GM21381 (cell line): Measurements from ENCODE around the gene RASL10B.
"Not testable (repeated sequence)": the region's sequence is repeated elsewhere in the genome, so short reads cannot be mapped to it uniquely, and the experiment has no call there.

Experiments used
- ATAC-seq: cut with Tn5 transposase; IDR thresholded peaks from one replicate; pipeline ENCODE4 v1.9.1; 2021; ENCODE audit warnings: mild to moderate bottlenecking, moderate library complexity; ENCODE audit not compliant: unreplicated experiment

RASL10B gene

DNA sequence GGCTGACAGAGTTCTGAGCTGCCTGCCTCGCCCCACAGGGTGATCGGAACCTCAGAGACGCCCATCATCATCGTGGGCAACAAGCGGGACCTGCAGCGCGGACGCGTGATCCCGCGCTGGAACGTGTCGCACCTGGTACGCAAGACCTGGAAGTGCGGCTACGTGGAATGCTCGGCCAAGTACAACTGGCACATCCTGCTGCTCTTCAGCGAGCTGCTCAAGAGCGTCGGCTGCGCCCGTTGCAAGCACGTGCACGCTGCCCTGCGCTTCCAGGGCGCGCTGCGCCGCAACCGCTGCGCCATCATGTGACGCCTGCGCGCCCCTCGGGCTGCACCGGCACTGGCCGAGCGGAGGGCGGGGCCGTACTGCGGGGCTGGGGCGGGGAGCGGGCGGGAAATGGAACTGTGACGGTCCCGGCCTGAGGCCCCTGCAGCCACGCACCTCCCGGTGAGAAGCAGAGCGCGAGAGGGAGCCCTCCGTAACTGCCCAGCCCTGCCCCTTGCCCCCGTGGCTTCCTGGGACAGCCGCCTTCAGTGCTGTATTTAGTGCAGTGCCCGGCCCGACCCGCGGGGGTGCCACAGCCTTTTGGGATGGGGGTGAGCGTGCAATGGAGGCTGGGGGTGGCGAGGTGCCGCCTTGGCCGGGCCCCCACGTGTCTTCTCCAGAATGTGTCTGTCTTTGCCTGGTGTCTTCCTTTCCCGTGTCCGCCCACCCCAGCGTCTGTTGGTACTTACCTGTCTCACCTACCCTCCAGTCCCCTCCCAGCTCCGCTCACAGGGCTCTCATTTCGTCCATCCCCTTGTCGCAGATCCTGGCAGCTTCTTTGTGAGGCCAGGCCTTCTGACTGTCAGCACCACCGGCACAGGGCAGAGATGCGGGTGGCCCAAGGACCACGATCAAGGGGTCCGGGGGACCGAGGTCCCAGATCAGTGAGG is 9.8 kb downstream of the RASL10B start:
- ATAC-seq = no peak

DNA sequence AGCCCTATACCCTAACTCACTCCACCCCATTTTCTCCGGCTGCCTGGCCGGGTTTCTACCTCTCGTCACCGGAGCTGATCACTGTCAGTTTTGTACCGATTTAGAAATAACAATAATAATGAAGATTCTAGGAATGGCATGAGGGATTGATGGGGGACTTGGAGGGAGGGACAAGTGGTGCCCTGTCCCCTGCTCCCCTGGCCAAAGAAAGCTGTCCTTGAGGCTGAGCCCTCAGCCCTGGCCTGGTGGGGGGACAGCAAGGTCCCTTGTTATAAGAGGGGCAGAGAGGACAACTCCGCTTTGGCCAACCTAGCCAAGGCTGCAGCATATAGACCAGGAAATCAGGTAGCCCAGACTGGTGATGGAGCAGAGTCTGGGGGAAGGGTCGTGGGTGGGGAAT is 11.1 kb downstream of the RASL10B start:
- no peak for ATAC-seq

DNA sequence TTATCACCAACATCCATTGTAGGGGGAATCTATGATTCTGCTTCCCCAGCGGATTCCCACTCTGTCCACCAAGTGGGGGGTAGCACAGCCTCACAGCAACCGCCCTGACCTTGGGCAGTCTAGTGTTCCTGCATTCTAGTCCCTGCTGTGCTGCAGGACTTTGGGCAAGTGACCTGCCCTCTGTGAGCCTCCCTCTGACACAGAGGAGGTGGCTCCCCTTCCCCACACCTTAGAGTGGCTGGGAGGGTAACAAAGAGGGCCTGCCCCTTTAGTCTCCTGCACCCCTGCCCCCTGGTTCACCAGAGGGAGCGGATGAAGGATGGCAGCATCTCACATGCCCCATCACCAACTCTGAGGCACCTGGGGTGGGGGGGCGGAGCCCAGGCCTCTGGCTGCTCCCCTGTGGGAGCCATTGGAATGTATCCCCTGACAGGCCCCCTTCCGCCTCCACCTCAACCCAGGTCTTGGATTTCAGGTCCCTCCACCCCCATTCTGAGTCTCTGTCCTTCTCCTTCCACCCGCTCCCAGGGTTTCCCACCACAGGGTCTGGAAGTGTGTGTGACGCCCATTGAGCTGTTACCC is 11.5 kb downstream of the RASL10B start:
- no peak for ATAC-seq

DNA sequence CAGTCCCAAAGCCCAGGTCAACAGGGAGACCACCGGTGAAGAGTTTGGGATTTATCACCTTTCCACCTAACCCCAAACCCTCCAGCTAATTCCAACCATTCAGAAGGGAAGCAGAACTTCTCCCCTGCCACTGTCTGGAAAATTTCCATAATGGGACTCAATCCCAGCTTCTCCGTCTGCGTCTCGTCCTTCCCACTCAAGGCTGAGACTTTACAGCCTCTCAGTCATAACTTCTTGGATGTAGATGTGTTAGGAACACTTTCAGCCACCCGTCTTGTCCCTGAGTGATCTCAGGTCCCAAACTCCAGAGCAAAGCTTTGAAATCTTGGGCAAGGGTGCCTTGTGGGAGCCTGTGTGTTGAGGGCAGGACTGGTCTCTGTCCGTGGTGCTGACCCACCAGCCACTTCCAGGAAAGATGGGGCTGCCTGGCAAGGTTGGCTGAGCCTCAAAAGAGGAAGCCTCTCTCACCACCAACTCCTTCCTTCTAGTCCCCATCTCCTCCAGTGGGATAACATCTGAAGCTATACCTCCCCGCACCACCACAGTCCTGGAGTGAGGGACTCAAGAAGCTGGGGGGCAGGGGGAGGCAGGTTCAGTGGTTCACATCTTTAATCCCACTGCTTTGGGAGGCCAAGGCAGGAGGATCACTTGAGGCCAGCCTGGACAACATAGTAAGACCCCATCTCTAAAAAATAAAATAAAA is 12.3 kb downstream of the RASL10B start:
- ATAC-seq = no peak

DNA sequence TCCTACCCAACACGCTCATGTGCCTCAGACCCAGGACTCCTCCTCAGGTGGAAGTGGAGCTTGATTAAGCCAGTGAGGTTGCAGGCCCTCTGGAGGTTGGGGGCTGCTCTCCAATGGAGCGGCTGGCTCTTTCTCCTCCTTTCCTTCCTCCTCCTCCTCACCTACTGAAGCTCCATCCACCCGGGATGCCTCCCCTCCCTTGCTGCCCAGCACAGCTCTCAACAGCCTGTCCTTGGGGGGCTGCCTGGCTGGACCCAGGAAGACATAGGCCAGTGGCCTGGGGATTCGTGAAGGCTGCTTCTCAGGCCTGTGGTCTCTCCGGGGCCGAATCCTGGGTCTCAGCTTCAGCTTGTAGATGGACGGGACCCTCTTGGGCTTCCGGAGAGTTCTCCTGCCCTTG is 13.4 kb downstream of the RASL10B start:
- no peak for ATAC-seq

DNA sequence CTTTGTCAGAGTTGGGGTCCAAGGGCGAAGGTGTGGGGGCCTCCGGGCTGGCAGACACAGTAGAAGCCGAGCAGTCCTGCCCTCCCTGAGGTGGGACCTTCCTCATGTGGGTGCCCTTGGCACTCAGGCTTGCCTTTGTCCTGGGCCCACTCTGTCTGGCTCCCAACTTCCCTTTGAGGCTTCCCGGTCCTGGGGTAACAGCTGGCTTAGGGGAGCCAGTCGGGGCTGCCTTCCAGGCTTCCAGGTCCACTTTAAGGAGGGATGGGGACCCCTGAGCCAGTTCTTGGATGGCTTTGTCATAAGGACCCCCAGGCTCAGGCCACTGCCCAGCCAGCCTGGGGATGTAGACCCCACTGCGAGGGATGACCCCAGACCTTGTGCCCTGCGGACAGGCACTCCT is 13.8 kb downstream of the RASL10B start:
- ATAC-seq = no peak

DNA sequence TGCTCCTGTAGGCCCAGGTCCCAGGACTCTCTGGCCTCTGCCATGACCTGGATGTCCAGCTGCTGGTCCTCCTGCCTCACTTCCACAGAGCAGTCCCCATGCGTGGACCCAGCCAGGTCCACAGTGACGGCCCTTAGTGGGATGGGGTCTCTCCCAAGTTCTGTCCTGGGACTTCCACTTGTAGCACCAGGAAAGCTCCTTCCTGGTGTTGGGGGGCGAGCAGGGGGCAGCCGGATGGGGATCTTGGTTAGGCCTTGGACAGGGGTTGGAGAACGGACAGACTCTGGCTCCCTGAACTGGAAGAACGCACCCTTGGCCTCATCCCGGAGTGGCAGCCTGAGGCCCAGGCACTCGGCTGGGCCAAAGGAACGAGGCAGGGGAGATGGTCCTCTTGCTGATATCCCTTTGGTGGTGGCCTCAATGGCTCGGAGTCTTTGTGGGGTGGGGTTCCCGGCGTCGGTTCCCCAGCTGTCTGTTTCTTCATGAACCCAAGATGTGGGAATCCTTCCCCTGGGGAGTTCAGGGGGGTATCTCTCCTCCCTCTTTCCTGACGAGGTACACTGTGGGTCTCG is 14.4 kb downstream of the RASL10B start:
- no peak for ATAC-seq

DNA sequence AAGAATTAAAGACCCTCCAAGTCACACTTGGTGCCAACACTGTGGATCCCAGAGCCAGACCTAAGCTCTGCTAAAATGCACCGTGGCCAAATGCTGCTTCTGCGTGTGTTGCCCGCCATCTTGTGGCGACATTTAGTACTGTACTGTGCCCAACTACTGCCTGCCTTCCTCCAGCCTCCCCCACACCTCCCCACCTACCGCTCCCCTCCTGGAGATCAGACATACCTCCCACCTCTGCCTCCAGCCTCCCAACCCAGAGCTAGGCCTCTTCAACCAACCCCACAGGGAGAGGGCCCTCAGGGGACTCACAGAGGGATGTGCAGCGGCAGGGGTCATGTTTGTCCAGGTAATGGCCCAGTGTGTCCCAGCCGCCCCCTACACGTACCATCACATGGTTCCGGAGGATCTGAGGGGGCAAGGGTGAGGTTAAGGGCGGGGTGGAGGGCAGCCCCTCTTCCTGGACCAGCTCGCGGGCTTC is 16.1 kb downstream of the RASL10B start:
- no peak for ATAC-seq

DNA sequence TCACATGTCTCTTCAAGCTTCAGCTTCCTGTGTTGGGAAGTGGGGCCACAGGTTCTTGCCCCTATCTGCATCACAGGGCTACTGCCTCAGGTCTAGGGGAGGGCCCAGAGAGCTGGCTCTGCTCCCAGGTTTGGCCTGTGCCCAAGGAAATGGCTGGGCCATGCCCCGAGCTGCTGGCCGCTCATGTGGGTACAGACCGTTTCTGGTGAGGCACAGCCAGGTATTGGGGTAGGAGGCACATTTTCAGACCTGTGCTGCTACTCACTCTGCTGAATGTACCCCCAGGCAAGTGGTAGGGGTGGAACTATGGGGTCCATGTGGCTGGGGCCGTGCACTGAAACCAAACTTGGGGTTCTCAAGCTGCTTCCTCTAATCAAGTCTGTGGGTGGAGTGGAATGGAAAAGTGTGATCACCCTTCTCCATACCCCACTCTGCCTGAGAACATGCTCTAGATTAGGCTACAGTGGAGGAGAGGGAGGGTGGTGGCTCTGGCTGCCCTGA is 17.0 kb downstream of the RASL10B start:
- ATAC-seq = no peak

DNA sequence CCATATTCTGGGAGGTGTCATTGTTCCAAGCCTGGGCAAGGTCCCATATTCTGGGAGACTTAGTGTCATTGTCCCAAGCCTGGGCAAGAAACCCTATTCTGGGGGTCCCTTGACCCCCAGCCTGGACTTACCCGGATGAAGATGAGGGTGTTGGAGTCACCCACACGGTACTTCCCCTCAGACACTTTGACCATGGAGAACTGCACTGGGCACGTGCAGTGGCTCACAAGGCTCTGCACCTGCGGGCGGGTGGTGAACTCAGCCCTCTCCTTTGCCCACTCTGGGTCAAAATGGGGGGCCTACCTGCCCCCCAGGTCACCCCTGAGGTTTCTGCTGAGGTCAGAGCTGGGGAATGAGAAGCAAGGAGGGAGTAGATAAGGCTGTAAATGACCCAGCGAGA is 17.5 kb downstream of the RASL10B start:
- ATAC-seq = no peak

DNA sequence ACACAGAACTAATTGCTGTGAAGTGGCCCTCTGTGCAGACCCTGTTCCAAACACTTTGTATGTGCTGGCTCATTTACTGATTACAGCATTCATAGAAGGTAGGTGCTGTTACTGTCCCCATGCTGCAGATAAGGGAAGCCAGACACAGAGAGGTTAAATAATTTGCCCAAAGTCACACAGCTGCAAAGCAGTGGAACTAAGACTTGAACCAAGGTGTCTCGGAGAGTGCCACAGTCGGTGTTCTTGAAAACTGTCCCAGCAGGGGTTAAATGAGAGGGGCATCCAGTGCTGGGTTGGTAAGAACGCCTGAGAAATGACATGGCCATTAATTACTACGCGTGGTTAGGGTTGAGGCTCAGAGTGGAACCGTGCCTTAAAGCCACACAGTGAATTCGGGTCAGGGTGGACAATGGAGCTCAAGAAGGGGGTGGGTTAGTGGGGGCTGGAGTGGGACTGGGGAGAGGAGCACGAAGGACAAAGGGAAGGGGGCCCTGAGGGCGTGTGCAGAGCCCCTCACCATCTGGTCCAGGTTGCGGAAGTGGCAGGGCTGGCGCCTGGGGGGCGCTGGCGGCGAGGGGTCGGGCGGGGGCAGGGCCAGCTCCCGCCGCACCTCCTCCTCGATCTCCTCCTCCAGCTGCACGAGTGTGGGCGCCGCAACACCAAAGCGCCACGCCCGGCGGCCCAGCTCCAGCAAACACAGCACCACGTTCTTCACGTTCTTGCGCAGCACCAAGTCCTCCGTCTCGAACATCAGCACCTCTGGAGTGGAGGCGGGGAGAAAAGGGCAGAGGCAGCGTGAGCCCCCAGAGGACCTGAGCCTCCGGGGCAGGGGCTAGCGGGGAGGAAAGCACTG is 18.3 kb downstream of the RASL10B start:
- no peak for ATAC-seq

DNA sequence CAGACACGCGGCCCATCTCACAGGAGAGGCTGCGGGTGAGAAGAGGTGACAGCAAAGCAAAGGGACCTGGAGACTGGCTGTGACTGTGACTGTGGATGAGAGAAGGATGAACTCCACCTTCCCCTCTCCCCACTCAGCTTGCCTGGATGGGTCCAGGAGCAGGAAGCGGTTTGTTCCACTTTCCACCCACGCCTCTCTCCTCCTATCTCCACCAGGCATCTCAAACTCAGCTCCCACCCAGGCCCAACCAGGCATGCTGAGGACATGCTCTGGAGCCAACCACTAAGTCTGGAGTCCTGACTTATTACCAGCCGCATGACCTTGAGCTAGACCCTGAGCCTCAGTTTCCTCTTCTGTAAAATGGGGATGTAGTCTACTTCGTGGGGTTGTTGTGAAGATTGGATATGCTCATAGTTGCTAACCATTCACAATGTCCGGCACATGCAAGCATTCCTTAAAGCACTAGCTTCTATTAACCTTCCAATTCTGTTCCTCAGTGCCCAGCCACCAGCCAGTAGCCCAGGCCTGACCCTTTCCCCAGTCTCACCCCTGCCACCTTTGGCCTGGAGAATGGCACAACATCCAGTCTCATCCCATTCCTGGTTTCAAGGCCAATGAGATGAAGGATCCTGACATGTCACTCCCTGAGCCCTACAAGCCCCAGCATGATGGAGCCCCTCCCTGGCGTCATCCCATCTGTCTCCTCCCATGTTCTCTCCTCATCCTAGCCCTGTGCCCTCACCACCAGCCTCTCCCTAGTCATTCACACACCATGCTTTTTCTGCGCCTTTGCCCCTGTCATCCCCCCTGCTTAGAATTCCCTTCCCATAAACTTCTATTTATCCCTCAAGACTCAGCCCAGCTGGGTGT is 19.3 kb downstream of the RASL10B start:
- no peak for ATAC-seq

DNA sequence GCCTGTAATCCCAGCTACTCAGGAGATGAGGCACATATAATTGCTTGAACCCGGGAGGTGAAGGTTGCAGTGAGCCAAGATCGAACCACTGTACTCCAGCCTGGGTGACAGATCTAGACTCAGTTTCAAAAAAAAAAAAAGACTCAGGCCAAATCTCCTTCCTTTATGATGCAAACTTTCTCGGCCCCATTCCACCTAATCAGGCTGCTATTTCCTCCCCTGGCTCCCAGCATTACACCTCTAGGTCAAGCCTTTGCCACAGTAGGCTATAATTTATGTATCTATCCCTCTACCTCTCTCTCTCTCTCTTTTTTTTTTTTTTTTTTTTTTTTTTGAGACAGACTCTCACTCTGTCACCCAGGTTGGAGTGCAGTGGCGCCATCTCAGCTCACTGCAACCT is 20.1 kb downstream of the RASL10B start:
- ATAC-seq = not testable (repeated sequence)

DNA sequence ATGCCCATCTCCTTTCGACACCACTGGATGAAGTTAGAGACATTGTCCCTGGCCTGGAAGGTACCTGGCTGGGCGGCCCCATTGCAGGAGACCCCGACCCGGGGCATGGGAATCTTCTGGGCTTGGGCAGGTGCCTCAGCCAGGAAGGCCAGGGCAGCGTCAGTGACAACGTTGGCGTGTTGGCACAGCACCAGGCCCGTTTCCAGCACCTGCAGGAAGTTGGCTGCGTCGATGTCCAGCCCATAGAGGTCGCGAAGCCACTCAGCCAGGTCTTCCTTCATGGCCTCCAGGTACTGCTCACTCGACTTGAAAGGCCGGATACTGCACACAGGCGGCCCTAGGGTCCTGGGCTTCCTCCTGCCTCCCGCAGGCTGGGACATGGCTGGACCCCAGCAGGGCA is 21.0 kb downstream of the RASL10B start:
- ATAC-seq = no peak

DNA sequence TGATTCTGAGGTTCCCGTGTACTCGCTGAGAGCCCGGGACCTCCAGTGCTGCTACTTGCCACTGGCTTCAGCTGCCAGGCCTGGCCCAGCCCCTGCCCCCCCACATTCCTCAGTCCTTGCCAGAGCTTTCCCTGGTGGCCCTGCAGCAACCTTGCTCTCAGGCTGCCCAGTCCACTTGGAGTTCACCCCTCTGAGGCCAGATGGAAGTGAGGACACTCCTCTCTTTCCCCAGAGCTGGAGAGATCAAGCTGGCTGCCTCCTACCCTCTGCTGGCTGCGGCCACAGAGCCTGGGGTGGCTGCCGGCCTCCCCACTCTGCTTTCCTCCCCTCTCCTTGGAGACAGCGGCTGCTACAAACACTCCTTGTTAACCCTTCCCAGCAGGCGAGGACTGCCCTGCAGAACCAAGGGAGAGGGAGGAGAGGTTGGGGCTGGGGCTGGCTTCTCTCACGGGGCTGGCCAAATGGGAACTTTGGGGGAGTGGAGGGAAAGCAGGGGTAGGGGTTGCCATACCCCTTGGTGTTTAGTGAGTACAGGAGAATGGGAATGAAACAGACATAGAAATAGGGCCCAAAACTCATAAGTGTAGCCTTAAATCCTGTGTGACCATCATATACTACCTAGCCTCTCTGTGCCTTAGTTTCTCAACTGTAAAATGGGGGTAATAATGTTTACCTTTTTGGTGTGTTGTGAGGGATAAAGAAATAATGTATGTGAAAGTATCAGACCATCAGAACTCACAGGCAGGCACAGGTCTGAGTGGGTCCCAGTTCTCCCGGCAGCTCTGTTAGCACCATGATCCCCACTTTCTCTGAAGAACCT is 21.7 kb downstream of the RASL10B start, which contains the start of gene GAS2L2:
GAS2L2 (minus strand) TSS at position 295 of the 820 bp plus-strand sequence. CDS start 389 bp downstream, outside the sequence.
- no peak for ATAC-seq

DNA sequence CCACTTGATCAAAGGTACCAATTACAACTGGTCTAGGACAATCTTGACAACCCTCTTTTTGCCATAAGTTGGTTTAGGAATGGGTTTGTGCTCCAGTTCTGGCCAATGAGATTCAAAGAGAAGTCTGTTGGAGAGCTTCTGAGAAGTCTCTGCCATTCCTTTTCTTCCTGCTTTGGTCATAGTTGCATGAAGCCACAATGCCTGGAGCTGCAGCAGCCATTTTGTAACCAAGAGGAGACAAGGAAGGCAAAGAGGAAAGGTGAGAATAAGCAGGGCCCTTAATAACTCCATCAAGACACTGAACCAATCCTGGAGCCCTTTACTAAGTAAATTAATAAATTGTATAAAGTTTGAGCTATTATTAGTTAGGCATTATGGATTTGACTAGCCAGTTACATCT is 25.8 kb downstream of the RASL10B start:
- no peak for ATAC-seq

DNA sequence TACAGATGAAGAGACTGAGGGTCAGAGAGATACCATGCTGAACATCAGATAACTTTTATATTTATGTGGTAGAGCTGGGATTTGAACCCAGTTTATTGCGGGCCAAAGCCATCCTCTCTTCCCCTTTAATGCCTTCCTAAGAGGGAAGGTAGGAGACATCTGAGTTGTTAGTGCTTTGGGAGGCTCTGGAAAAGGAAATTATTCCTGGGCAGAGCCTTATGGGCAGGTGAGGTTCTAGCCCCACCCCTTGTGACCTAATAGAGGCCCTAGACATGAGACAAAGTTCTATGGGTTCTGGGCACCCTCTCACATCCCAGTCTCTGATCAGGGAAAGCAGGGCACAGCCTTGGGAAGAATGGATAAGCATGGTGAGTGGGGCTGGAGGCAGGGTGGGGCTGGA is 29.1 kb downstream of the RASL10B start, which contains the start of gene C17orf50:
C17orf50 (plus strand) TSS at position 301 of the 400 bp plus-strand sequence; CDS start at position 356, 55 bp downstream.
- ATAC-seq = no peak

DNA sequence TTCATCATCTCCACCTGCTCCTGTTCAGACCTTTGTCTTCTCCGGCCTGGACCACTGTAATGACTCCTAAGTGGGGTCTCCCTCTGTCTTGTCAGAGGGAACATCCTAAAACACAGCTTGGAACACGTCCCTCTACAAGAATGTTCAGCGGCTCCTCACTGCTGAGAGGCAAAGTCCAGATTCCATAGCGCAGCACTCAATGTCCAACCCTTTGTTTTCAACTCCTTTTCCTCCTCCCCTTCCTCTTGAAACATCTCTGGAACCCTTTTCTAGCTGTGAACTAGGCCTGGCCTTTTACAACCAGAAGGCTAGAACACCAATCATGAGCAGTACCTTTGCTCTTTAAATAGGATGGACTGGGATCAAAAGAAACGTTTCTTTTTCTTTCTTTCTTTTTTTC is 30.2 kb downstream of the RASL10B start:
- ATAC-seq = no peak
